Measurements from ENCODE around the gene EEF1AKMT2. TPM values are rescaled to one million over a fixed set of nuclear protein-coding genes. Genes with fewer than 3 reads are reported as not detected.
"Not testable (repeated sequence)": the region's sequence is repeated elsewhere in the genome, so short reads cannot be mapped to it uniquely, and the experiment has no call there.

The EEF1AKMT2 gene
- 10 to 100 TPM in 11 of 12 donors, not detected in 1; 17.8 to 53.5 (median 22.7) TPM for polyA plus RNA-seq (ENCODE audit: insufficient read length in 12 of 12)
- long read RNA-seq, donor 1, partial matches to known transcripts, result 6 of 22 reads
- long read RNA-seq, donor 1, other reads (novel, unspliced or antisense), result 12 of 22 reads
- long read RNA-seq, donor 2, transcript EEF1AKMT2-201 (7 exons, 1,462 nt), result major isoform, 5 of 10 reads
- long read RNA-seq, donor 2, partial matches to known transcripts, result 0 of 10 reads
- long read RNA-seq, donor 2, other reads (novel, unspliced or antisense), result 0 of 10 reads
- long read RNA-seq, donor 3, partial matches to known transcripts, result 0 of 3 reads
- long read RNA-seq, donor 3, other reads (novel, unspliced or antisense), result 0 of 3 reads
- long read RNA-seq, donor 4, result 0 reads
- long read RNA-seq, donor 5, result 0 reads
- long read RNA-seq, donor 6, partial matches to known transcripts, result 0 of 7 reads
- long read RNA-seq, donor 6, other reads (novel, unspliced or antisense), result 0 of 7 reads
- long read RNA-seq, donor 7, partial matches to known transcripts, result 0 of 3 reads
- long read RNA-seq, donor 7, other reads (novel, unspliced or antisense), result 0 of 3 reads
- long read RNA-seq, donor 8, partial matches to known transcripts, result 0 of 6 reads
- long read RNA-seq, donor 8, other reads (novel, unspliced or antisense), result 0 of 6 reads
- long read RNA-seq, donor 9, partial matches to known transcripts, result 0 of 4 reads
- long read RNA-seq, donor 9, other reads (novel, unspliced or antisense), result 0 of 4 reads
- long read RNA-seq, donor 10, partial matches to known transcripts, result 0 of 4 reads
- long read RNA-seq, donor 10, other reads (novel, unspliced or antisense), result 0 of 4 reads
- long read RNA-seq, donor 11, transcript EEF1AKMT2-201 (7 exons, 1,462 nt), result major isoform, 6 of 10 reads
- long read RNA-seq, donor 11, partial matches to known transcripts, result 0 of 10 reads
- long read RNA-seq, donor 11, other reads (novel, unspliced or antisense), result 0 of 10 reads

DNA sequence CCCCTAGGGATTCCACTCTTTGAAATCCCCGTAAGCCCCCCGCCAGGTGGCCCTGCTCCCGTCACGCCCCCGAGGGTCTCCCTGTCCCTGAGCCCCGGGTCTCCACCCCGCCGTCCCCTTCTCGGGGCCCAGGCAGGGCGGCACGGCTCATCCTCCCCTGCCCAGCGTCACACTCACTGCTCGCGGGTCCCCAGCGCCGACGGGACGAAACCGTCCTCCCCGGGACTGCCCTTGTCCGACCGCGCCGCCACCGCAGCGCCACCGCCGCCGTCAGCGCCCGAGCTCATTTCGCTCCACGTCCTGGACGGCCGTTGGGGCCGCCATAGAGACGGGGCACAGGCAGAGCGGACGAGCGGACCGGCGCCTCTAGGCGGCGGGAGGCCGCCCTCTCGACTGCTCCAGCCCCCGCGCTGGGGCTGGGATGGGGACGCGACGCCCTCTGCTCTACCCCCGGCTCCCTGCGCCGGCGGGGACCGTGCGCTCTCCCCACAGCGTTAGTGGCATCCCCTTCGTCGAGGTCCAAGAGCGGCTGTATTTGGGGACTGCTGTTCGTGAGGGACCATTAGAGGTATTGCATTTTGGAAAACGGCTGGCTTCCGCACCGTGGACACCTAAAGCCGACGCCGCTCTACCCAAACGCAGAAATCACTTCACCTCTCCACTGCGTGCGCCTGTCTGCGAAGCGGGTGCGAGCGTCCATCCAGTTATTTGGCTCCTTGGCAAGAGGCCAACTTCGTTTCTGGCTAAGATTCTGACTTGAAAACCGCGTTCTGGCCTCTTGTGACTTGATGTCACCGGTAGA lies at the start of gene EEF1AKMT2:
Gene EEF1AKMT2, minus strand, starts transcription at position 341 of the 802 bp plus-strand sequence. Its CDS starts 54 bp downstream, at position 287.
- DNase-seq, result peak; percentile 92

DNA sequence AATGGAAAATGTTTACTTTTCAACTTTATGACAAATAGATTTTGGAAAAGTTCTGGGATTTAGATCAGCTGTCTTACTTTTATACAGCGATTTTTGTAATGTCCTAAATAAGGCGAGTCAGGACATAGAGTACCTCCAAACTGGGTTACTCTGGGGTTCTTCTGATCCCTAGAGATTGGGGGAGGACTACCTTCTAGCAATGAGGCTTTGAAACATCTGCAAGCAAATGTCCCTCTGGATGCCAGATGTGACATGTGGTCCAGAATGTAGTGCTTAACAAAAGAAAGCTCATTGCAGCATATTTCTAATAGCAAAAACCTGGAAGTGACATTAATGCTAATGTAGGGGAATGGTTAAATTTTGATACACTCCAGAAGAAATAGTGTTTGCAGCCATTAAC lies 46.0 kb upstream of the EEF1AKMT2 start:
- no peak for DNase-seq

DNA sequence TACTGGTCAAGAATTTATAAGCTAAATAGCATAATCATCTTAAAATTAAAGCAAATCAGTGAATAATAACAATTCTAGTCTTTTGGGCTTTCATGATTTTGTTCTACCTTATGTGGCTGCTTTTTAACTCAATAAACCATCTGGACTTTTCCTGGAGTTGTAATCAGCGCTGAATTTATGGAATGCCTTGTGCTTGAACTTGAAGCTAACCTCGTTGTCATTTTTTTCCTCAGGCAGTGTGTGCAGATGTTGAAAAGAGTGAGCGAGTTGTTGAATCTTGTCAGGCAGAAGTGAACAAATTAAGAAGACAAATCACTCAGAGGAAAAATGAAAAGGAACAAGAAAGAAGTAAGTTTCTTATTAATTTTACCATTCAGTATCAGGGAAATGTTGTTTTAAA lies 39.4 kb upstream of the EEF1AKMT2 start:
- DNase-seq, result no peak

DNA sequence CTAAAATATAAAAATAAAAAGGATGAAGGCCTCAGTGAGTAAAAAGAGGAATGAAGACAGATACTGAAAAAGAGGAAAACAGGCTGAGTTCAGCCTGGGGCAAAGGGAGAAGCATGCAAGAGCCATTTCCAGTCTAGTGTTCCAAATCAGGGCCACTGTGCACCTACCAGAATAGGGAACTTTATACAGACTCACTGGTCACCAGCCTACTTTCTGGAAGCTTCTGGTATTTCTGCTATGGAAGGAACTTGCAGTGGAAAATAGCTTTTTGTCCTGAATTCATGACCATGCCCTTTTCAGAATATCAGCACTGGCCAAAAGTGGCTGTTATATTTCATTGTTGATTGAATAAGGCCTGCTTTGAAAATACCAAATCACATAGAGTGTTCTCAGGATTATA lies 38.8 kb upstream of the EEF1AKMT2 start:
- DNase-seq, result no peak

DNA sequence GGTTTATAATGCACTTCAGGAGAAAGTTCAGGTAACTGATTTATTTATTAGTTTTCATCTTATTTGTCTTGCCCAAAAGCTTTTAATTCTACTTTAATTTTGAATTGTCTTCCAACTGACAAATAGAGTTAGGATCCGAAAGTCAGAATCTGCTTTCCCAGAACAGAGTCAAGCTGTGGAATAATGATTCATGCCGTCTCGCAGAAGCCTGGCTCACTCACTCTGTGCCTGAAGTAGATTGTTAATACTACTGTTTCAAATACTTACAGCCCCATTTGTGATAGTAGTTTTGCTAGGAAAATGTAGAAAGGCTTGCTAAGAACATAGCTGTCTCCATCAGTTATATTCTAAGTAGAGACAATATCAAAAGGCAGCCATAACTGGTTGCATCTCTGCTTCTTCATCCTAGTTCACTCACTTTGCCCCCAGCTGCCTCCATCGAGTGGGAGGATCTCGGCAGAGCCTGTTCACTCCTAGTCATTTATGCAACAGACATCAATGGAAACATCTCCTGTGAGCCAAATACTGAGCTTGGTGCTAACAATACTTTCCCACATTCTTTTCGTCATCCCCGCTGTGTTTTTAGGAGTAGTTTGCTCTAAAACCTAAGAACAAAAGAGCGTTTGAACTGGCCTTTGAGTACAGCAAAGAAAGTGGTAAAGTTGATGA lies 37.9 kb upstream of the EEF1AKMT2 start:
- DNase-seq, result no peak

- DNase-seq, result peak; percentile 27
These were observed 35.8 kb upstream of the EEF1AKMT2 start for GRCh38 chr10:124827474-124827873.

DNA sequence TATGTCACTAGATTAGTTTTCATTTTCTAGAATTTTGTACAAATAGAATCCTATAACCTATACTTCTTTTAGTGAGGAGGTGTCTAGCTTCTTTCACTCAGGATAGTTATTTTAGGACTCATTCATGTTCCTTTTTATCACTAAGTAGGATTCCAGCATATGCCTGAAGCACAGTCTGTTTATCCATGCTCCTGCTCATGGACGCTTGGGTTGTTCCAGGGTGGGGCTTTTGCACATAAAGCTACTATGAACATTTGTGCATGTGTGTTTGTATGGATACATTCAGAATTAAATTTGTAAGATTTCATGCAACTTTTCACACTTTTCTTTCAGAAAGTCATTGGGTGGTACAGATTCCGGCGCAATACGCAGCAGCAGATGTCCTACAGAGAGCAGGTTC lies 34.6 kb upstream of the EEF1AKMT2 start:
- no peak for DNase-seq

DNA sequence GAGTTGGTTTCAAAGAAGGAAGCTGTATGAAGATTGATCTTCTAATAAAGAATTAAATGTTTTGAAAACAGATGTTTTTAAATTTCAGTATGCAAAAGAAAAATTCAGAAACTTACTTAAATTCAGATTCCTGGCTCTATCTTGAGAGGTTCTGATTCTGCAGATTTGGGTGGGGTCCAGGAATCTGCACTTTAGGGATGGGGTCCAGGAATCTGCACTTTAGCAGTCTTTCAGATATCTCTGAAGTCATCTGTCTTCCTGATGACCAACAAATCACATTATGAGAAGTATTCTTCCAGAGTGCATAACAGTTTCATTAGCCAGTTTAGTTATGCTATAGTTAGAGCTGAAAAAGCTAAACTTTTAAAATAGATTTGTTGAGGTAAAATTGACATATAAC lies 34.0 kb upstream of the EEF1AKMT2 start:
- DNase-seq, result no peak

- DNase-seq, result not testable (repeated sequence)
These were observed 33.2 kb upstream of the EEF1AKMT2 start for GRCh38 chr10:124824932-124825331.

DNA sequence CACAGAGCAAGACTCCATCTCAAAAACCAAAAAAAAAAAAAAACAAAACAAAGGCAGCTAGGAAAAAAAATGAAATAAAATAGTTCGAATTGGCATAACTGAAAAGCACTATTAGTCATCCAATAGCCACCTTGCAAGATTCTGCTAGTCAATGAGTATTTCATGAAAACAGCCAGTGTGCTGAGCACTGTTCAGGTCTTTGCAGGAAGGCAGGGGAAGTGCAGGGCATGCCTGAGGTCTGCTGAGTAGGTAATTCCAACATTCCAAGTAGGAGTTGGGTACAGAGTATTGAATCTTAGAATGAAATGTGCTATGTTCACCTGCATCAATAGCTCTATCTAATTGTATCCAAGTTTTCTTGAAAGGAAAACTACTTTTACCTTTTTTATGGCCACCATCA lies 32.8 kb upstream of the EEF1AKMT2 start:
- DNase-seq, result no peak

GRCh38 chr10:124821520-124821919 lies 29.8 kb upstream of the EEF1AKMT2 start:
- no peak for DNase-seq

DNA sequence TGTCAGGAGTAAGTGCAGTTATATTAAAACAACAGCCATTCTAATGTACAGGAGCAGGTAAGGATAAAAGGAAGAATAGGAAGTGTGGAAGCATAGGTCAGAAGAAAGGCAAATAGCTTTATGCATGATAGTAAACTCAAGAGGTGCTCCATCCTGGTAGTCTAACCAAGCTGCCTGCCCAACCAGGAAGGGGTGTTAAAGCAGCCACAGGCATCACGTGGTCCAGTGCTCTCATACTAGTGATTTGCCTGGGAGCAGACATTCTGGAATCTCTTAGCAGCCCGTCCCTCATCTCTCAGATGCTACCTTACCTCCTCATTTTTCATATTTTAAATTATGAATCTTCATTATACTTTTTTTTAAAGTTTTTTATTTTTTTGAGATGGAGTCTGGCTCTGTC lies 28.4 kb upstream of the EEF1AKMT2 start:
- no peak for DNase-seq

DNA sequence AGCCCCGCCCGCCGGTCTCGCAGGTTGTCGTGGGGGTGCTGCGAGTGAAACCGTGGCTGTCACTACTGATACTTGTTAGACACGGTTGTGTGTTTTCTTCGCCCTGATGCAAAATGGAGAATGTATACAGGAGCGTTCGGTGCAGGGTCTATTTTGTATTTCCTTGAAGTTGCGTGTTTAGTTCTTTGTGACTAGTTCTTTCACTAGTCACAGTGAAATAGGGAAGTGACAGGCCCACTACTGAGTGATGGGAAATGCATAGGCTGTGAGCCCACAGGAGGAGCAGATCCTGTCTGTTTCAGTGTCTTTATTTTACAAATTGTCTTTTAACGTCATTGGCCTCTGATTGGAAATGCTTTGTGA lies 10.6 kb upstream of the EEF1AKMT2 start:
- DNase-seq, result peak; percentile 4

- DNase-seq, result no peak
These were observed 7.5 kb upstream of the EEF1AKMT2 start for GRCh38 chr10:124799211-124799610.

DNA sequence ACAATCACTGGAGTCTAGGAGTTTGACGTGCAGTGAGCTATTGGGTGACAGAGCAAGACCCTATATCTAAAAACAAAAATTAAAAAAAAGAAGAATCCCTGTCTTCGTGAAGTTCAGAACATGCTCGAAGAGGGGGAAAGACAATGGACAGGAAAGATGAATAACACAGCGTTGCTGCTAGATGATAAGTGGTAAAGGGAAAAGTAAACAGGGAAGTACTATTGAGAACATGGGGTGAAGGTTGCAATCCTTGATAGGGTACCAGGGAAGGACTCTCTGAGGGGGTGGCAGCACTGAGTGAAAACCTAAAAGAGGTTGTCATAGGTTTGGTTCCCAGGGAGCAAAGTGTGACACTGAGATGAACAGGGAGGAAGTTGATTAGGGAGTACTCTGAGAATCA lies 7.1 kb upstream of the EEF1AKMT2 start:
- DNase-seq, result no peak

GRCh38 chr10:124798364-124798763 lies 6.7 kb upstream of the EEF1AKMT2 start:
- DNase-seq, result no peak

GRCh38 chr10:124792998-124793352 lies 1.3 kb upstream of the EEF1AKMT2 start:
- no peak for DNase-seq

- not testable (repeated sequence) for DNase-seq
These were observed 8.8 kb downstream of the EEF1AKMT2 start for GRCh38 chr10:124782900-124783299.

GRCh38 chr10:124768791-124769190 lies 22.9 kb downstream of the EEF1AKMT2 start:
- DNase-seq, result no peak

- no peak for DNase-seq
These were observed 26.4 kb downstream of the EEF1AKMT2 start for GRCh38 chr10:124765256-124765655.

DNA sequence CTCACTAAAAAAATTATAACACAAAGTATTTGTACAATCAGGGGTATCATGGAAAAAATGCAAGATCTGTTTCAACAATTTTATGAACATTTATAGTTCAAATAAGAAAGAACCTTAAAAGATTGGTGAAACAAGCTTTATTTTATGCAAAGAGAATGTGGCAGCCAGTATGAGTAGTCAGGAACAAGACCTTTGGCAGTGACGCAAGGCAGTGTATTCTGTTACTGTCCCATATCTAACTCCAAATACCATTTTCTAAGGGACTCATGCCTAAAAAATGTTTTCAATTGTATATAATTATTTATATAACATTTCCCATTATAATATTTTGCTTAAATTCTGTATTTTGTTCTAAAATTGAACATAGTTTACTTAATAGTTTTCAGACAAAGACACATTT lies 28.4 kb downstream of the EEF1AKMT2 start:
- no peak for DNase-seq
